HEK293 (cell line): ENCODE measurements around the gene PORCN.

Experiments used
- CTCF ChIP-seq: fragments of 450-650 bp; formaldehyde crosslinking; IDR thresholded peaks from 2 replicates; pipeline ENCODE4 v1.5.1; 2016; ENCODE audit warnings: missing biosample characterization, missing genetic modification characterization
- PRDM4 ChIP-seq: fragments of 450-650 bp; formaldehyde crosslinking; IDR thresholded peaks from 2 replicates; pipeline ENCODE4 v1.5.1; 2017; ENCODE audit warnings: missing biosample characterization, missing genetic modification characterization
- ZNF19 ChIP-seq: fragments of 450-650 bp; formaldehyde crosslinking; IDR thresholded peaks from 2 replicates; pipeline ENCODE4; 2016; ENCODE audit warnings: missing biosample characterization, missing genetic modification characterization, low read depth
- ZNF274 ChIP-seq, 2 experiments: fragments of 200-500 bp in 1 of 2; fragments of 450-650 bp in 1 of 2; sonication (Bioruptor generic) in 1 of 2; formaldehyde crosslinking in 1 of 2; IDR thresholded peaks; 2 replicates each; pipeline versions ENCODE4 v1.5.1 to v1.6.1; 2014 to 2016; ENCODE audit warnings: borderline replicate concordance in 1 of 2, inconsistent platforms in 1 of 2, low read length in 1 of 2, missing biosample characterization in 1 of 2, missing genetic modification characterization in 1 of 2
- ZNF280D ChIP-seq: fragments of 450-650 bp; formaldehyde crosslinking; IDR thresholded peaks from 2 replicates; pipeline ENCODE4 v1.5.1; 2016; ENCODE audit warnings: missing biosample characterization, missing genetic modification characterization
- ZNF324 ChIP-seq: fragments of 450-650 bp; formaldehyde crosslinking; IDR thresholded peaks from 2 replicates; pipeline ENCODE4 v1.5.1; 2016; ENCODE audit warnings: missing biosample characterization, missing genetic modification characterization
- ZNF366 ChIP-seq: fragments of 450-650 bp; formaldehyde crosslinking; conservative IDR thresholded peaks from 2 replicates; pipeline ENCODE4 v1.5.1; 2016; ENCODE audit warnings: missing biosample characterization, missing genetic modification characterization
- ZNF37A ChIP-seq: fragments of 450-650 bp; IDR thresholded peaks from 2 replicates; pipeline ENCODE4 v1.5.1; 2018; ENCODE audit warnings: missing biosample characterization, missing genetic modification characterization
- ZNF501 ChIP-seq: fragments of 450-650 bp; formaldehyde crosslinking; IDR thresholded peaks from 2 replicates; pipeline ENCODE4 v1.5.1; 2016; ENCODE audit warnings: missing biosample characterization, missing genetic modification characterization
- ZNF585B ChIP-seq: fragments of 450-650 bp; formaldehyde crosslinking; IDR thresholded peaks from 2 replicates; pipeline ENCODE4 v1.5.1; 2016; ENCODE audit warnings: missing biosample characterization, missing genetic modification characterization
- ZNF785 ChIP-seq: fragments of 450-650 bp; formaldehyde crosslinking; IDR thresholded peaks from 2 replicates; pipeline ENCODE4 v1.5.1; 2016; ENCODE audit warnings: missing biosample characterization, missing genetic modification characterization

DNA sequence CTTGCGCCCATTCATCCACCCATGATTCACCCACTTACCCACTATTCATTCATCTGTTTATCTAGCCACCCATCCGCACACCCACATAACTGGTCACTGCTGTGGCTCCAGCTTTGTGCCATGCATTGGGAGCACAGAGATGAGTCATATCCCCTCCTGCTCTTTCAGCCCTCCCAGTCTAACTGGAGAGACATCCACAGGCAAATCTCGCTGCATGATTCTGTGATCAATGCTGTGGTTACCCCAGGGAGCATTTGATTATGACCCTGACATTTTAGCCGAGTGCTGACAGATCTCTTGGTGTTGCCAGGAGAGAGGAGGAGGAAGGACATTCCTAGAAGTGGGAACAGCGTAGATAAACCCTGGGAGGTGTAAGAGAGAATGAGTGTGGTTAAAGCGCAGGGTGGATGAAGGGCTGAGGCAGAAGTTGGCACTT is 10.4 kb upstream of the PORCN start:
- TF ChIP-seq ZNF324 (tag by site-specific recombination) (no peak), CTCF (tag by site-specific recombination) (no peak), ZNF37A (tag by site-specific recombination) (no peak), ZNF274 (IDR thresholded peaks at IDR 0.05; ENCODE audit: low read length) (no peak), ZNF274 (tag by site-specific recombination; IDR thresholded peaks at IDR 0.05; ENCODE audit: borderline replicate concordance) (no peak), ZNF585B (tag by site-specific recombination) (no peak), PRDM4 (no peak), ZNF19 (tag by site-specific recombination) (no peak), ZNF785 (tag by site-specific recombination) (no peak), ZNF501 (tag by site-specific recombination) (no peak), ZNF366 (no peak), ZNF280D (no peak)
